ENCODE results near the gene SPPL3. TPM values are rescaled to one million over a fixed set of nuclear protein-coding genes. Genes with fewer than 3 reads are reported as not detected.

SPPL3 gene
- total and polyA plus RNA-seq, 4 donors: 7.4 to 12.6 (median 8.7) TPM

- no peak for TF ChIP-seq FOXA2 (IDR thresholded peaks at IDR 0.05)
- no peak for TF ChIP-seq MAX (IDR thresholded peaks at IDR 0.05)
- TF ChIP-seq HNF4G (IDR thresholded peaks at IDR 0.05): no peak
- no peak for TF ChIP-seq GABPA (IDR thresholded peaks at IDR 0.05 in 1 of 2, conservative IDR thresholded peaks at IDR 0.05 in 1 of 2)
- WGBS: 75% methylated on average over 4 of the region's 4 CpGs
- H3K9ac ChIP-seq (ENCODE audit: low read depth in 1 of 2, low read length in 2 of 2): no peak overlapping the region
Measured at GRCh38 chr12:120757226-120757742, 146.9 kb downstream of the SPPL3 start.

GRCh38 chr12:120755269-120755668, 148.9 kb downstream of the SPPL3 start:
- Histone ChIP-seq H3K4me3 (ENCODE audit: low read depth in 1 of 3, low read length in 3 of 3) (no peak overlapping the region), H3K36me3 (ENCODE audit: control insufficient read depth in 4 of 4, insufficient read depth in 3 of 4, low read depth in 1 of 4, low read length in 3 of 4) (no peaks in the 10 kb centered on the region), H3K4me1 (ENCODE audit: control insufficient read depth in 4 of 4, insufficient read depth in 4 of 4, low read length in 3 of 4) (no peaks in the 10 kb centered on the region), H3K27me3 (ENCODE audit: control insufficient read depth in 4 of 4, insufficient read depth in 4 of 4, low read length in 3 of 4) (no peaks in the 10 kb centered on the region), H3K27ac (ENCODE audit: low read depth in 1 of 2, low read length in 2 of 2) (no peak overlapping the region), H3K9me3 (ENCODE audit: control insufficient read depth in 4 of 4, low read length in 3 of 4) (peaks cover 0 to 1% (median 0%) of the 10 kb centered on the region in 4 donors), H3K9ac (ENCODE audit: low read depth in 1 of 2, low read length in 2 of 2) (no peak overlapping the region)
- TF ChIP-seq EGR1 (IDR thresholded peaks at IDR 0.05; ENCODE audit: low read depth in 2 of 2): no peak
- no peak for DNase-seq (ENCODE audit: low spot score)

More at GRCh38 chr12:120757226-120757742, 146.9 kb downstream of the SPPL3 start:
- Histone ChIP-seq H3K4me3 (ENCODE audit: low read depth in 1 of 3, low read length in 3 of 3) (no peak overlapping the region), H3K27me3 (ENCODE audit: control insufficient read depth in 4 of 4, insufficient read depth in 4 of 4, low read length in 3 of 4) (no peaks in the 10 kb centered on the region), H3K4me1 (ENCODE audit: control insufficient read depth in 4 of 4, insufficient read depth in 4 of 4, low read length in 3 of 4) (no peaks in the 10 kb centered on the region), H3K36me3 (ENCODE audit: control insufficient read depth in 4 of 4, insufficient read depth in 3 of 4, low read depth in 1 of 4, low read length in 3 of 4) (peaks cover 0 to 10% (median 3%) of the 10 kb centered on the region in 4 donors), H3K9me3 (ENCODE audit: control insufficient read depth in 4 of 4, low read length in 3 of 4) (peaks cover 0 to 1% (median 0%) of the 10 kb centered on the region in 4 donors), H3K27ac (ENCODE audit: low read depth in 1 of 2, low read length in 2 of 2) (no peak overlapping the region)
- DNase-seq (ENCODE audit: low spot score): no peak

- no peak overlapping the region for H3K27ac ChIP-seq (ENCODE audit: low read depth in 1 of 2, low read length in 2 of 2)
- TF ChIP-seq SP1 (IDR thresholded peaks at IDR 0.05) (no peak), YY1 (IDR thresholded peaks at IDR 0.05) (no peak), RXRA (IDR thresholded peaks at IDR 0.05) (no peak), HNF4A (conservative IDR thresholded peaks at IDR 0.05) (no peak)
- peaks cover 0 to 1% (median 0%) of the 10 kb centered on the region in 4 donors for H3K9me3 ChIP-seq (ENCODE audit: control insufficient read depth in 4 of 4, low read length in 3 of 4)
- no peak for DNase-seq (ENCODE audit: low spot score)
- H3K4me3 ChIP-seq (ENCODE audit: low read depth in 1 of 3, low read length in 3 of 3): no peak overlapping the region
- no peak overlapping the region for H3K9ac ChIP-seq (ENCODE audit: low read depth in 1 of 2, low read length in 2 of 2)
- no peaks in the 10 kb centered on the region for H3K27me3 ChIP-seq (ENCODE audit: control insufficient read depth in 4 of 4, insufficient read depth in 4 of 4, low read length in 3 of 4)
- H3K36me3 ChIP-seq (ENCODE audit: control insufficient read depth in 4 of 4, insufficient read depth in 3 of 4, low read depth in 1 of 4, low read length in 3 of 4): no peaks in the 10 kb centered on the region
- H3K4me1 ChIP-seq (ENCODE audit: control insufficient read depth in 4 of 4, insufficient read depth in 4 of 4, low read length in 3 of 4): no peaks in the 10 kb centered on the region
Measured at GRCh38 chr12:120754792-120755191, 149.4 kb downstream of the SPPL3 start.

- Histone ChIP-seq H3K9ac (ENCODE audit: low read depth in 1 of 2, low read length in 2 of 2) (no peak overlapping the region), H3K36me3 (ENCODE audit: control insufficient read depth in 4 of 4, insufficient read depth in 3 of 4, low read depth in 1 of 4, low read length in 3 of 4) (no peaks in the 10 kb centered on the region), H3K4me1 (ENCODE audit: control insufficient read depth in 4 of 4, insufficient read depth in 4 of 4, low read length in 3 of 4) (peaks cover 0 to 2% (median 0%) of the 10 kb centered on the region in 4 donors), H3K9me3 (ENCODE audit: control insufficient read depth in 4 of 4, low read length in 3 of 4) (peaks cover 0 to 1% (median 0%) of the 10 kb centered on the region in 4 donors), H3K27ac (ENCODE audit: low read depth in 1 of 2, low read length in 2 of 2) (no peak overlapping the region), H3K27me3 (ENCODE audit: control insufficient read depth in 4 of 4, insufficient read depth in 4 of 4, low read length in 3 of 4) (no peaks in the 10 kb centered on the region), H3K4me3 (ENCODE audit: low read depth in 1 of 3, low read length in 3 of 3) (no peak overlapping the region)
- no peak for DNase-seq (ENCODE audit: low spot score)
- 98% methylated on average over 9 of the region's 9 CpGs for WGBS
- TF ChIP-seq REST (IDR thresholded peaks at IDR 0.05) (no peak), RAD21 (IDR thresholded peaks at IDR 0.05) (no peak), FOXA2 (IDR thresholded peaks at IDR 0.05) (no peak), FOXA1 (IDR thresholded peaks at IDR 0.05) (no peak), TAF1 (conservative IDR thresholded peaks at IDR 0.05) (no peak), YY1 (IDR thresholded peaks at IDR 0.05) (no peak), ATF3 (IDR thresholded peaks at IDR 0.05) (no peak), MAX (IDR thresholded peaks at IDR 0.05) (no peak), JUND (IDR thresholded peaks at IDR 0.05) (no peak), SP1 (IDR thresholded peaks at IDR 0.05) (no peak), RXRA (IDR thresholded peaks at IDR 0.05) (no peak), NR2F2 (IDR thresholded peaks at IDR 0.05) (no peak), EGR1 (IDR thresholded peaks at IDR 0.05; ENCODE audit: low read depth in 2 of 2) (no peak), ZBTB33 (IDR thresholded peaks at IDR 0.05) (no peak)
Measured at GRCh38 chr12:120751389-120751788, 152.8 kb downstream of the SPPL3 start.

All from liver (tissue), 9 donors.